Peyer's patch (tissue), 4 donors: Measurements from ENCODE around the gene C7.

ENCODE experiments used
- POLR2A ChIP-seq, 2 donors: fragments of 450-650 bp; IDR thresholded peaks; one replicate each; pipeline ENCODE4 v1.5.1; 2017; ENCODE audit warnings: antibody characterized with exemption in 2 of 2, mild to moderate bottlenecking in 2 of 2, moderate library complexity in 2 of 2
- TF ChIP-seq, protein P1 (sequence below), 6 experiments: fragments of 450-650 bp in 4 of 6; fragments of 200-600 bp in 2 of 6; sonication (generic) in 1 of 6; IDR thresholded peaks; one replicate each; pipeline ENCODE4 v1.5.1; 2017 to 2019; ENCODE audit warnings: antibody characterized with exemption in 6 of 6, mild to moderate bottlenecking in 3 of 6, moderate library complexity in 1 of 6

DNA sequence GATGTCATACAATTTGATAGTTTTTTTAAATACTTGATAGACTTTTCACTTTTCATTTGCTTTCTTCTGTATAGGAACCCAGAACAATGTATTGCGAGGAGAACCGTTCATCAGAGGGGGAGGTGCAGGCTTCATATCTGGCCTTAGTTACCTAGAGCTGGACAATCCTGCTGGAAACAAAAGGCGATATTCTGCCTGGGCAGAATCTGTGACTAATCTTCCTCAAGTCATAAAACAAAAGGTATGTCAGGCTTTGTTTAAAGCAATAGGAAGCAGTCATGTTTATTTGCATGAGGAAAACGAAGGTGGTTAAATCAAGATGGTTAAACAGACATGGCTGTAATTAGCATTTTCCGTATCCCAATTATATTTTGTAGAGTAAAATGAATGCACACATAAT lies 46.0 kb downstream of the C7 start:
- TF ChIP-seq, protein P1, sequence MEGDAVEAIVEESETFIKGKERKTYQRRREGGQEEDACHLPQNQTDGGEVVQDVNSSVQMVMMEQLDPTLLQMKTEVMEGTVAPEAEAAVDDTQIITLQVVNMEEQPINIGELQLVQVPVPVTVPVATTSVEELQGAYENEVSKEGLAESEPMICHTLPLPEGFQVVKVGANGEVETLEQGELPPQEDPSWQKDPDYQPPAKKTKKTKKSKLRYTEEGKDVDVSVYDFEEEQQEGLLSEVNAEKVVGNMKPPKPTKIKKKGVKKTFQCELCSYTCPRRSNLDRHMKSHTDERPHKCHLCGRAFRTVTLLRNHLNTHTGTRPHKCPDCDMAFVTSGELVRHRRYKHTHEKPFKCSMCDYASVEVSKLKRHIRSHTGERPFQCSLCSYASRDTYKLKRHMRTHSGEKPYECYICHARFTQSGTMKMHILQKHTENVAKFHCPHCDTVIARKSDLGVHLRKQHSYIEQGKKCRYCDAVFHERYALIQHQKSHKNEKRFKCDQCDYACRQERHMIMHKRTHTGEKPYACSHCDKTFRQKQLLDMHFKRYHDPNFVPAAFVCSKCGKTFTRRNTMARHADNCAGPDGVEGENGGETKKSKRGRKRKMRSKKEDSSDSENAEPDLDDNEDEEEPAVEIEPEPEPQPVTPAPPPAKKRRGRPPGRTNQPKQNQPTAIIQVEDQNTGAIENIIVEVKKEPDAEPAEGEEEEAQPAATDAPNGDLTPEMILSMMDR (IDR thresholded peaks at IDR 0.05) = no peak
- no peak for TF ChIP-seq POLR2A (IDR thresholded peaks at IDR 0.05)
